NCI-H187 (cell line): ENCODE data around the gene ATRAID.

Experiments
- DNase-seq, 2 experiments: peaks; one replicate each; lab custom pipeline; 2025; lab: John Stamatoyannopoulos, UW

ATRAID gene

DNA sequence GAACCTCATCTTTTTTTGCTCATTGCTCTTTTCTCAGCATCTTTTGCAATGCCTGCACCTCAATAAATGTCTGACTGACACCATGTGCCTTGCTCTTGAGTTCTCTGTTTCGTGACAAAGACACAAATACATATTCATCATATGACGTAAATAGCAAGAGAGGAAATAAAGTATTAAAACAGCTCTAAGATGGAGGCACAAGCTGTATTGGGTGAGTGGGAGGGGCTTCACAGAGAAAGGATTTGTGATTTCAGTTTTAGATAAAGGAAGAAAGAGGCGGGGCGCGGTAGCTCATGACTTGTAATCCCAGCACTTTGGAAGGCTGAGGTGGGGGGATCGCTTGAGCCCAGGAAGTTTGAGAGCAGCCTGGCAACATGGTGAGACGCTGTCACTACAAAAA is 8.2 kb downstream of the ATRAID start:
- DNase-seq, result no peak

DNA sequence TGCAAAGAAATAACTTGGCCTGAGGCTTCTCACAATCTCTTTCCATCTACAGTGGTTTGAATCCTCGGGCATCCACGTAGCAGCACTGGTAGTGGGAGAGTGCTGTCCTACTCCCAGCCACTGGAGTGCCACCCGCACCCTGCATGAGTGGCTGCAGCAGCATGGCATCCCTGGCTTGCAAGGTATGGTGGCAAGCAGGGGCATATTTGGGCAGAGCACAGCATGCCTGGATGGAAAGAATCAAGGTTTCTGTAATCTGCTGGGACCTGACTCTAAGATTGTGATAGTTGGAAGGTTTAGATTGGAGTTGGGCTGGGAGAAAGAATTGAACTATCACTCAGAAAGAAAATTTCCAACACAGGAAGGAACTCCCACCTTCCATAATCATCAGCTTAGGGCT is 9.3 kb downstream of the ATRAID start:
- no peak for DNase-seq

DNA sequence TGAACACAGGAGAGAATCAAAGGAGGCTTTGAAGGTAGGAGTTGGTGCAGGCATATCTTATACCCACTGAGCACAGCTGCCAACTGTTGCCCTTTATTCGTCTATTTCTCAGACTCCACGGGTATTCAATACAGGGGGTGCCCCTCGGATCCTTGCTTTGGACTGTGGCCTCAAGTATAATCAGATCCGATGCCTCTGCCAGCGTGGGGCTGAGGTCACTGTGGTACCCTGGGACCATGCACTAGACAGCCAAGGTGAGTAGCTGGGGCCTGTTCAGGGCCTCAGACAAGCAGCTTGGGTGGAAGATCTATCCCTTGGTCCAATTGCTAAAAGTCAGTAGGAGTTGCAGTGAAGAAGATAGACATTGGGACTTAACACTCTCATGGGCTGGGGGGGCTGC is 10.6 kb downstream of the ATRAID start:
- DNase-seq, result no peak

DNA sequence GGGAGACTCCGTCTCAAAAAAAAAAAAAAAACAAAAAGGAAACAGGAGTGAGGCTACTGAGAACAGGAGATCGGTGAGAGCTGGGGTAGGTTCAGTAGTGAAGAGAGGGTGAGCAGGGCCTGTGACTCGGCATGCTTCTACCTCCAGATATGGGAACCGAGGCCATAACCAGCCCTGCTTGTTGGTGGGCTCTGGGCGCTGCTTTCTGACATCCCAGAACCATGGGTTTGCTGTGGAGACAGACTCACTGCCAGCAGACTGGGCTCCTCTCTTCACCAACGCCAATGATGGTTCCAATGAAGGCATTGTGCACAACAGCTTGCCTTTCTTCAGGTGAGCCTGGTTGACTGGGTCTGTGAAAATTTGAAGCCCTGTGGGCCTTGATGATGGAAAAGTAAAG is 11.6 kb downstream of the ATRAID start:
- DNase-seq, result no peak

DNA sequence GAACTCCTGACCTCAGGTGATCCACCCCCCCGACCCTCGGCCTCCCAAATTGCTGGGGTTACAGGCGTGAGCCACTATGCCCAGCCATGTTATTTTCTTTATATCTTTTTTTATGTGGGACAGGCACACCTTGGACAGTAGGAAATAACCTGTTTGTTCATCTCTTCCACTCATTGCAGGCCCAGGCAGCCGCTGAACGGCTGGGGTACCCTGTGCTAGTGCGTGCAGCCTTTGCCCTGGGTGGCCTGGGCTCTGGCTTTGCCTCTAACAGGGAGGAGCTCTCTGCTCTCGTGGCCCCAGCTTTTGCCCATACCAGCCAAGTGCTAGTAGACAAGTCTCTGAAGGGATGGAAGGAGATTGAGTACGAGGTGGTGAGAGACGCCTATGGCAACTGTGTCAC is 13.7 kb downstream of the ATRAID start:
- DNase-seq, result no peak

DNA sequence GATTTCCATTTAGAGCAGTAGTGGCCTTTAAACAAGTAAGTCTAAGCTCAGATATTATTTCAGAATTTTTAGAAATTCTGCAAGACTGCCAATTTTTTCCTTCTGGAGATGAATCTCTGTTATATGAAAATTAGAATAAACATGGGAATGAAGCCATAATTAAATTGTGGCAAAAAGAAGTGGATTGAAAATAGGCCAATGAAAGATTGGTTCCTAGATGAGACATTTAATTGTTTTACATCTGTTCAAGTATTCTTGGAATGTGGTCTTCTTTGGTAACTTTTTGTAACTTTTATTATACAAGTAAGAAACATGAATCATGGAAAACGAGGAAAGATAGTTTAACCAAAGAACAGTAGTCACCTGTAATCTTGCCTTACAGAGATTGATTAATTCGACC is 15.7 kb downstream of the ATRAID start:
- no peak for DNase-seq

DNA sequence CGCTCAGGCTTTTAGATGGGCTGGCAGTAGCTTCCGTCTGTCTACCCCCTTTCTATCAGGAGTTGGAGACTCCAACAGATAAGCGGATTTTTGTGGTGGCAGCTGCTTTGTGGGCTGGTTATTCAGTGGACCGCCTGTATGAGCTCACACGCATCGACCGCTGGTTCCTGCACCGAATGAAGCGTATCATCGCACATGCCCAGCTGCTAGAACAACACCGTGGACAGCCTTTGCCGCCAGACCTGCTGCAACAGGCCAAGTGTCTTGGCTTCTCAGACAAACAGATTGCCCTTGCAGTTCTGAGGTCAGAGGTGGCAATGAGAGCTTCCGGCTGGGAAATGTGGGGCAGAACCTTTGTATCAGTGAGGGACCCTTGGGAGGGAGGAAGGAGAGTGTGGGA is 20.1 kb downstream of the ATRAID start:
- DNase-seq, result no peak

DNA sequence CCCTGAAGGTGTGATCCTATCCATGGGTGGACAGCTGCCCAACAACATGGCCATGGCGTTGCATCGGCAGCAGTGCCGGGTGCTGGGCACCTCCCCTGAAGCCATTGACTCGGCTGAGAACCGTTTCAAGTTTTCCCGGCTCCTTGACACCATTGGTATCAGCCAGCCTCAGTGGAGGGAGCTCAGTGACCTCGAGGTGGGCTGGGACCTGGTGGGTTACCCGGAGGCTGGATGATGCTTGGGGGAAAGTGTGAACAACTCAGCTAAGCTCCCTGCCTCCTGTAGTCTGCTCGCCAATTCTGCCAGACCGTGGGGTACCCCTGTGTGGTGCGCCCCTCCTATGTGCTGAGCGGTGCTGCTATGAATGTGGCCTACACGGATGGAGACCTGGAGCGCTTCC is 21.5 kb downstream of the ATRAID start:
- DNase-seq, result no peak

DNA sequence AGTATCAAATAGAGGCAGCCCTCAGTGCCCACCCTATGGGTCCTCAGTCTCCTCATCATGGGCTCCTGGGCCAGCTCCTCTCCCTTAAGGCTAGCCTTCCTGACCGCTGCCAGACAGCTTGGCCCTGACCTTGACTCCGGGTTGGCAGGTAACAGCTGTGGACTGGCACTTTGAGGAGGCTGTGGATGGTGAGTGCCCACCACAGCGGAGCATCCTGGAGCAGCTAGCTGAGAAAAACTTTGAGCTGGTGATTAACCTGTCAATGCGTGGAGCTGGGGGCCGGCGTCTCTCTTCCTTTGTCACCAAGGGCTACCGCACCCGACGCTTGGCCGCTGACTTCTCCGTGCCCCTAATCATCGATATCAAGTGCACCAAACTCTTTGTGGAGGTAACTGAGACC is 24.3 kb downstream of the ATRAID start:
- no peak for DNase-seq

DNA sequence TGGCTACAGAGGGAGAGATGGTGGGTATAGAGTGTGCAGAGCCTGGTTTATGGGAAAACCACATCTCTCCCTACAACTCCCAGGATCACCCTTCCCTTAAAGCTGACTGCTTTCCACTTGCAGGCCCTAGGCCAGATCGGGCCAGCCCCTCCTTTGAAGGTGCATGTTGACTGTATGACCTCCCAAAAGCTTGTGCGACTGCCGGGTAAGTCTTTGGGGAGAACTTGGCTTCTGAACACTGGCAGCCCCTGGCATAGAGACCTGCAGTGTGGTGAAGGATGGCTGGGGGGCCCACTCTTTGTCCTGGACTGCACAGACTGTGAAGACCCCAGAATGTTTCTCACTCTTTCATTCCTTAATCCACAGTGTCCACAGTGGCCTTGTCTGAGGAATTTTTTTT is 24.8 kb downstream of the ATRAID start:
- no peak for DNase-seq

DNA sequence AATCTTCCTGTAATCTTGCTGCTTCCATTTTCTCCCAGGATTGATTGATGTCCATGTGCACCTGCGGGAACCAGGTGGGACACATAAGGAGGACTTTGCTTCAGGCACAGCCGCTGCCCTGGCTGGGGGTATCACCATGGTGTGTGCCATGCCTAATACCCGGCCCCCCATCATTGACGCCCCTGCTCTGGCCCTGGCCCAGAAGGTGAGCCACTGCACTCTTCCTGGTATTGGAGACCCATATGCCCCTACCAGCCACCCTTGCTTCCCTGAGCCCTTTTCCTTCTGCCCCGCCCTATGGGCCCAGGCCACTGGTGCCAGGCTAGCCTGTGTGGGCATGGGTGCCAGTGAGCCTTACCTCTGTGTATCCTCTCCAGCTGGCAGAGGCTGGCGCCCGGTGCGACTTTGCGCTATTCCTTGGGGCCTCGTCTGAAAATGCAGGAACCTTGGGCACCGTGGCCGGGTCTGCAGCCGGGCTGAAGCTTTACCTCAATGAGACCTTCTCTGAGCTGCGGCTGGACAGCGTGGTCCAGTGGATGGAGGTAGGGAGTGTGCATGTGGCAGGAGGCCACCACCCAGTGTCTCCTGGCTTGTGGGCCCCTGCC is 25.6 kb downstream of the ATRAID start:
- no peak for DNase-seq

DNA sequence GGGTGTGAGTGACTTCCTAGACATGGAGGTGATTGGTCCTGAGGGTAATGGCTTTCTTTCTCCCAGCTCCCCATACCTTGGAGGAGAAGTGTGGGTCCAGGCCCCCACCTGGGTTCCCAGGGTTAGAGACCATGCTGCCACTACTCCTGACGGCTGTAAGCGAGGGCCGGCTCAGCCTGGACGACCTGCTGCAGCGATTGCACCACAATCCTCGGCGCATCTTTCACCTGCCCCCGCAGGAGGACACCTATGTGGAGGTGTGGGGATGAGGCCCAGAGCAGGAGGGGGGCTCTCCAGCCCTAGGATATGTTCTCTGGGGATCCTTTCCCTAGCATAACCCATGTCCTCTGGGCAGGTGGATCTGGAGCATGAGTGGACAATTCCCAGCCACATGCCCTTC is 27.1 kb downstream of the ATRAID start:
- DNase-seq, result no peak

DNA sequence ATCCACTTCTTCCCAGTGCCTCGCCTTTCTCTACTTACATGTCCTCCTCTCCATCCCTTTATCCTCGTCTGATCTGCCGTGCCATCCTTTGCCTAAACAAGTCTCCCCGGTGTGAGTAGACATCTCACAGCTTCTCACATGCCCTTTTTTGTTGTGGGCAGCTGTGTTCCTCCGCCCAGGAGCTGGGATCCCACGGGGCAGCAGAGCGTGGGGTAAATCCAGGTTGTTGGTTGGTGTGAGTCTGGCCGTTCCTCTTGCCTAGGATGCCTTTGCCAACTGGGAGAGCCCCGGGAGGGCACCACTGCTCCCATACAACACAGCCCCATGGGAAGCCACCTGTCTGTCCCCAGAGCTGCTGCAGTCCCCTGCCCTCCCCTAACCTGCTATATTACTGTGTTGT is 28.6 kb downstream of the ATRAID start:
- no peak for DNase-seq

DNA sequence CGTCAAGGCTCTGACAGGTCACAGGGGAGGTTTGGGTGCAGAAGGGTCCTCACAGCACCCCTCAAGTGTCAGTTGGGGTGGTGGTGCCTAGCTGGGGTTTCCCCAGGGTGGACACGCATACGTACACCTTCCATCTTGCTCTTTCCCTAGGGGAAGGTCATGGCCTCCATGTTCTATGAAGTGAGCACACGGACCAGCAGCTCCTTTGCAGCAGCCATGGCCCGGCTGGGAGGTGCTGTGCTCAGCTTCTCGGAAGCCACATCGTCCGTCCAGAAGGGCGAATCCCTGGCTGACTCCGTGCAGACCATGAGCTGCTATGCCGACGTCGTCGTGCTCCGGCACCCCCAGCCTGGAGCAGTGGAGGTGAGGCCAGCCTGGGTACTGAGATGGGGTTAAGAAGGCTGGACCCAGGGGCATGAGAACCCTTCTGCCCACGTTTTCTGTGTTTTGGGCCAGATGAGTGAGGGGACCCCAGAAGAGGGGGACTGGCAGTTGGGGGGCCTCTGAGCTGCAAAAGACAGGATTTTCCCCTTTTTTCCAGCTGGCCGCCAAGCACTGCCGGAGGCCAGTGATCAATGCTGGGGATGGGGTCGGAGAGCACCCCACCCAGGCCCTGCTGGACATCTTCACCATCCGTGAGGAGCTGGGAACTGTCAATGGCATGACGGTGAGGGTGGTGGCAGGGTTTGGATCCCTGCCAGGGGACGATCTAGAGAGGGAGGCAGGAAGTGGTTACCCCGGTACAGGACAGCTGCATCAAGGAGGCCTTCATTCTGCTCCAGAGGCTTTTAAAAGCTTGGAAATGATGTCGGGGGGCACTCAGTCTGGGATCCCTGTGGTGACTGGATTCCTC is 30.1 kb downstream of the ATRAID start:
- DNase-seq, result no peak

DNA sequence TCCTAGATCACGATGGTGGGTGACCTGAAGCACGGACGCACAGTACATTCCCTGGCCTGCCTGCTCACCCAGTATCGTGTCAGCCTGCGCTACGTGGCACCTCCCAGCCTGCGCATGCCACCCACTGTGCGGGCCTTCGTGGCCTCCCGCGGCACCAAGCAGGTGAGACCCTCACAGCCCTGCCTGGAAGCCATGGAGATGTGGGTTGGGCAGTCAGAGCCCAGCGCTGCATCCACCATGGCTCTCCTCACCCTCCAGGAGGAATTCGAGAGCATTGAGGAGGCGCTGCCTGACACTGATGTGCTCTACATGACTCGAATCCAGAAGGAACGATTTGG is 30.7 kb downstream of the ATRAID start:
- DNase-seq, result no peak

DNA sequence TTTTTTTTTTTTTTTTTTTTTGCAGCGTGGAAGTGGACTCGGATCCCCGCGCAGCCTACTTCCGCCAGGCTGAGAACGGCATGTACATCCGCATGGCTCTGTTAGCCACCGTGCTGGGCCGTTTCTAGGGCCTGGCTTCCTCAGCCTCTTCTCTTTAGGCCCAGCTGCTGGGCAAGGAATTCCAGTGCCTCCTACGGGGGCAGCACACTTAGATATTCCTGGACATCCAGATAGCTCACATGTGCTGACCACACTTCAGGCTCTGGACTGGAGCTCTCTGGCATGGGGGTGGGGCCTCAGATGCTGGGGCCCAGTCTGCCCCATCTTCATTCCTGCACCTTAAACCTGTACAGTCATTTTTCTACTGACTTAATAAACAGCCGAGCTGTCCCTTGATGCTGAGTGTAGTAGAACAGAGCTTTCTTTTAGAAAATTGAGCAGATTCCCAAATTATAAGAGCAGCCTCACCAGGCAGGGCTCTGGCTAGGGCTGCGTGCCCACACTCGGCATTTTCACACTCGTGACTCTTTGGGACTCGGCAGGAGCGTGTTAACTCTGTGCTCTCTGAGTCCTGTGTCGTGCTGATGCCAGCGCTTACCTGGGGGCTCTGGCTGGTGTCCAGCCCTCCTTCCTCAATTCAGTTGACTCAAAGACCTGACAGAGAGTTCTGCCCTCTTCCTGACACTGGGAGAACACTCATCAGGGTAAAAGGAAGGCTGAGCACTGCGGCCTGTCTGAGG is 31.7 kb downstream of the ATRAID start:
- DNase-seq, result no peak

DNA sequence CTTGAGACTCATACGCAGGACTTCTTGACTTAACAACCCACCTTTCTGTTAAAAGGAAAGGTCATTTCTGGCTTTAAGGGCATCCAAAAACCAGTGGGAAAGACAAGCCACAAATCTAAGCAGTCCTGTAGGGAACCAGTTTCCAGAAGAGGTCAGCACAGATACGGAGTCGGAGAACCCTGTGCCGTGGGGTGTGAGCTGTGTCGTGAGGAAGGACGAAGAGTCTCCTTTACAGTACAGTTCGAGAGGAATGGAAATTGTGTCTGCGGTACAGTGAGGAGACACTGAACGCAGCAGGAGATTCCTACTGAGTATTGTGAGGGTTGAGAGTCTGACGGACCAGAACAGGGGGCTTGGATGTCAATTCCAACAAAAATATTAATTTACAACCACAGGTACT is 33.3 kb downstream of the ATRAID start:
- DNase-seq, result no peak

DNA sequence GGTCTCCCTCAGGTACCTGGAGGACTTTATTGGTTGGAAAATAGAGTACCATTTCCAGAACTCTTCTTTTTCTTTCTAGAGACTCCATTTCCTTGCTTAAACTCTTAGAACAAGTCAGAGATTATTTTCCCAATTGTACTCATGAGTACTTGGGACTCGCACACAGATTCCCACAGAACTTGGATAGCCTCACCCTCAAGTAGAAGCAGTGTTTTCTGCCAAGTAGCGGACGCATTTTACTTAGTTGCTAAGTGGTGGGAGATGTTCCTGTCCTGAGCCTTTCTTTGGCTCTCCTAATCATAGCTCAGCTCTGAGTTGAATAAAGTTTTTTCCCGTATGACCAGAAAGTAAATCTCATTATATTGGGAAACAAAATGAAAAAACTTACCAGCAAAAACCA is 33.8 kb downstream of the ATRAID start:
- no peak for DNase-seq

DNA sequence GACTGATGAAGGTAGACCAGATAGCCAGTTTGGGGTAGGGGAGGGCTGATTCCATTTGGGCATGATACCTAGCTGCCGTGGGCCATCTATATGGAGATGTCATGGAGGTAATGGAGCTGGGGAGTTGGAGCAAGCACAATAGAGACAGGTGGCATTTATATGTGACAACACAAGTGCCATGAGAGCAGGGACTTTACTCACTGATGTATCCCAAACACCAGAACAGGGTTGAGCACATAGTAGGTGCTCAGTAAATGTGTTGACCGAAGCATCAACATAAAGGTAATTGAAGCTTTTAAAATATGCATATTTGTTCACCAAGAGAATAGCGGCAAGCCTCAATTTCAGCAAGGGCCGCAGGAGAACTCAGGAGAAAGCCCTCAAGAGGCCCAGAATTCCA is 36.1 kb downstream of the ATRAID start:
- no peak for DNase-seq

DNA sequence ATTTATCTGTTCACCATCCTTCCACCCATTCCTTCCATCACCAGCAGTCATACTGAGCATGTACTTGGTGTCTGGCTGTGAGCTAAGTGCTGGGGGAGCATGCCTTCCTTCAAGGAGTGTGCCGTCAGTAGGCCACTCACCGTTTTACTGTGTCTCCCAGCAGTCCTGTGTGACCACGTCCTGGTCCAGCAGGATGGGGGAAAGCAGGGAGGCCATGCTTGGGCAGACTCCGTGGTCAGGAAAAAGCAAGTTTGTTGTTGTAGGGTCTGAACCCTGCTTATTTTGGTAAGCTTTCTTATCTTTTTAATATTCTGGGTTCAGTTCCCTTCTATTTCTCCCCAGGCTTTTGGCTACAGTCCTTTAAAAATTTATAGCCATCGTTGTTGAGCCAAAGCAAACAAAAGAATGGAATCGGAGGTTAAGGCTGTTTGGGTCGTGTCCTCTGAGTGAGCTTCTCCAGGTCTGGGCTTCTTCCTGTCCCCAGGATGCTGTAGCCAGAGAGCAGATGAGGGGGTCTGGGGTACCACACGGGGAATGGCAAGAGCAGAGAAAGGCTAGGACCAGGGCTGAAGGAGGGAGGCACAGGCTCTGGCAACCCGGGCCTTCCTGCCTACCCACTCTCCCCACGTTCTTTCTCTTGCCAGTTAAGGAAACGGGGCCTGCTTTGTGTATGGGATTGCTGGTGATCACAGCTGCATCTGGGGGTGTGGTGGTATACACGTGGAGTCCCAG is 37.5 kb downstream of the ATRAID start:
- DNase-seq, result no peak

DNA sequence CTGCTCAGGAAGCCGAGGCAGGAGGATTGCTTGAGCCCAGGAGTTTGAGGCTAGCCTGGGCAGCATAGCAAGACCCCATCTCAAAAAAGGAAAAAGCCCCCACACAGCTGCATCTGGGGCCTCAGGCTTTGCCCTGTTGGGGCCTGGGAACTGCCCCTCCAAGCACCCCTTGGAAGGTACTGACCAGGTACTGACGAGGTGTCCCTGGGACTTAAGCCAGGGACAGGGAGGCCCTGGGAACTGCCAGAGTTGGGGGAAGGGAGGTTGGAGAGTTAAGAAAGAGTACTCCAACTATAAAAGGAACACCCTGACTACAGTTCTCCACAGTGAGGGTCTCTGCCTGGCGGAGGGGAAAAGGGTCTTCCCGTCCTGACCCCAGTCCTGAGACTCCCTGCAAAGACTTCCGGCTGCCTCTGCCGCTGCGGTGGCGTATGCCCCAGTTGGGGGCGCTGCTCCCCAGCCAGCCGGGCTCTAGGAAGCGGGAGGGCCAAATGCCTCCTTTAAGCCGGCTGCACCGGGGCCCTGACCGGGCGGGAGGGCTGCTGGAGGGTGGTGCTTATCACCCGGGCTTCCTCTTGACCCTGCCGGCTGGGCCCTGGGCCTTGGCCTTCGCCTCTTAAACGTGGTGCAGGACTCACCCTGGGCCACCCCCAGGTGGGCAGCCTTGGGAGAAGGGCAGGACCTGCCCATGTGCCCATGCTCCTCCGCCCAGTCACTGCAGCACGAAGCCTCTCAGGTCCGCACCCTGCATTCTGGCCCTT is 38.2 kb downstream of the ATRAID start:
- no peak for DNase-seq
